C4-2B (cell line): Measurements from ENCODE around the gene UNK.

ENCODE experiments used
- CTCF ChIP-seq: fragments of 450-650 bp; conservative IDR thresholded peaks from 2 replicates; pipeline ENCODE4 v1.5.1; 2017; ENCODE audit warnings: mild to moderate bottlenecking
- ZFX ChIP-seq: fragments of 450-650 bp; IDR thresholded peaks from 2 replicates; pipeline ENCODE4 v1.6.1; 2017

- no peak for TF ChIP-seq CTCF
- TF ChIP-seq ZFX, result no peak
These were observed 33.8 kb upstream of the UNK start for GRCh38 chr17:75750661-75751423.
